DOHH2 (cell line): ENCODE results near the gene CFAP92.

Source experiments
- H3F3A ChIP-seq: fragments of 200-600 bp; sonication (generic), shearing (Covaris generic); 2 replicates; pipeline ENCODE4 v1.6.0; 2016; ENCODE audit warnings: antibody characterized with exemption, mild to moderate bottlenecking; ENCODE audit not compliant: control insufficient read depth, insufficient read depth
- H3K27ac ChIP-seq: fragments of 200-600 bp; sonication (generic); 2 replicates; pipeline ENCODE4 v1.5.1; 2014; ENCODE audit warnings: low read depth, mild to moderate bottlenecking, low read length, moderate library complexity
- H3K27me3 ChIP-seq: fragments of 200-600 bp; sonication (generic); 2 replicates; pipeline ENCODE4 v1.6.1; 2014; ENCODE audit warnings: mild to moderate bottlenecking, low read length, mixed read lengths; ENCODE audit not compliant: control insufficient read depth
- H3K36me3 ChIP-seq: fragments of 200-600 bp; sonication (generic); 2 replicates; pipeline ENCODE4 v1.6.1; 2014; ENCODE audit warnings: mild to moderate bottlenecking, low read length, moderate library complexity, mixed read lengths; ENCODE audit not compliant: control insufficient read depth
- H3K4me1 ChIP-seq: fragments of 200-600 bp; sonication (generic); 2 replicates; pipeline ENCODE4 v1.6.1; 2014; ENCODE audit warnings: mild to moderate bottlenecking, low read length, mixed read lengths; ENCODE audit not compliant: control insufficient read depth
- H3K4me2 ChIP-seq: fragments of 200-600 bp; sonication (generic); 2 replicates; pipeline ENCODE4 v1.6.0; 2014; ENCODE audit warnings: mild to moderate bottlenecking, low read length, moderate library complexity
- H3K4me3 ChIP-seq: fragments of 200-600 bp; sonication (generic); 2 replicates; pipeline ENCODE4 v1.5.1; 2014; ENCODE audit warnings: mild to moderate bottlenecking, low read length, mixed read lengths
- H3K79me2 ChIP-seq: fragments of 200-600 bp; sonication (generic); 2 replicates; pipeline ENCODE4 v1.6.1; 2014; ENCODE audit warnings: mild to moderate bottlenecking, low read length, mixed read lengths; ENCODE audit not compliant: control insufficient read depth
- H3K9me2 ChIP-seq: fragments of 200-600 bp; sonication (generic); replicated peaks from 2 replicates; pipeline ENCODE4 v1.6.1; 2014; ENCODE audit warnings: mild to moderate bottlenecking, low read length, mixed read lengths; ENCODE audit not compliant: control insufficient read depth
- H3K9me3 ChIP-seq: fragments of 200-600 bp; sonication (generic); 2 replicates; pipeline ENCODE4 v1.6.1; 2014; ENCODE audit warnings: antibody characterized with exemption, low read length, mixed read lengths; ENCODE audit not compliant: control insufficient read depth, insufficient read depth
- H4K20me1 ChIP-seq: fragments of 200-600 bp; sonication (generic); 2 replicates; pipeline ENCODE4 v1.6.0; 2014; ENCODE audit warnings: low read depth, mild to moderate bottlenecking, antibody characterized with exemption, low read length, moderate library complexity; ENCODE audit not compliant: control insufficient read depth, insufficient read depth
- CTCF ChIP-seq: fragments of 200-600 bp; sonication (generic); IDR thresholded peaks from one replicate; pipeline ENCODE4 v1.5.1; 2014; ENCODE audit warnings: antibody characterized with exemption, mild to moderate bottlenecking, low read depth, low read length; ENCODE audit not compliant: poor library complexity, severe bottlenecking
- EZH2phosphoT487 ChIP-seq: fragments of 200-600 bp; sonication (generic); IDR thresholded peaks from 2 replicates; pipeline ENCODE4 v1.6.1; 2017; ENCODE audit warnings: borderline replicate concordance, mild to moderate bottlenecking, antibody characterized with exemption, low read length, moderate library complexity, mixed read lengths

CFAP92 gene

GRCh38 chr3:129017484-129017899 is 23.6 kb upstream of the CFAP92 start:
- H3K4me3 ChIP-seq = no peak overlapping the region
- no peak overlapping the region for H3K27ac ChIP-seq
- H3K9me2 ChIP-seq = no peaks in the 10 kb centered on the region
- H3K27me3 ChIP-seq = no peaks in the 10 kb centered on the region
- TF ChIP-seq CTCF (no peak), EZH2phosphoT487 (no peak)
- H3K9me3 ChIP-seq = no peaks in the 10 kb centered on the region
- H3K36me3 ChIP-seq = no peaks in the 10 kb centered on the region
- H3K79me2 ChIP-seq = no peaks in the 10 kb centered on the region
- no peaks in the 10 kb centered on the region for H3F3A ChIP-seq
- peaks cover 30% of the 10 kb centered on the region for H3K4me1 ChIP-seq
- H4K20me1 ChIP-seq = no peaks in the 10 kb centered on the region
- no peak overlapping the region for H3K4me2 ChIP-seq

GRCh38 chr3:129016720-129017483 is 23.0 kb upstream of the CFAP92 start:
- Histone ChIP-seq H3F3A (no peaks in the 10 kb centered on the region), H3K4me1 (peaks cover 30% of the 10 kb centered on the region), H3K79me2 (no peaks in the 10 kb centered on the region), H3K9me2 (no peaks in the 10 kb centered on the region), H3K9me3 (no peaks in the 10 kb centered on the region), H3K27me3 (no peaks in the 10 kb centered on the region), H3K4me3 (peak overlapping the region; percentile 31), H3K4me2 (peak overlapping the region; percentile 63), H3K27ac (peak overlapping the region; percentile 47), H4K20me1 (no peaks in the 10 kb centered on the region), H3K36me3 (no peaks in the 10 kb centered on the region)
- TF ChIP-seq CTCF = peak; percentile 16
- no peak for TF ChIP-seq EZH2phosphoT487

GRCh38 chr3:129016356-129016719 is 22.5 kb upstream of the CFAP92 start:
- Histone ChIP-seq H3K9me3 (no peaks in the 10 kb centered on the region), H3K4me1 (peaks cover 30% of the 10 kb centered on the region), H3K4me3 (peak overlapping the region; percentile 46), H3K27me3 (no peaks in the 10 kb centered on the region), H3F3A (no peaks in the 10 kb centered on the region), H4K20me1 (no peaks in the 10 kb centered on the region), H3K36me3 (no peaks in the 10 kb centered on the region), H3K9me2 (no peaks in the 10 kb centered on the region), H3K27ac (peak overlapping the region; percentile 47), H3K4me2 (peak overlapping the region; percentile 63), H3K79me2 (no peaks in the 10 kb centered on the region)
- TF ChIP-seq CTCF (peak; percentile 44), EZH2phosphoT487 (no peak)
